Fibroblast of lung (primary cell): ENCODE results near the gene BRINP3. TPM values are rescaled to one million over a fixed set of nuclear protein-coding genes. Genes with fewer than 3 reads are reported as not detected.

ENCODE experiments used
- DNase-seq, 2 donors: peaks; one replicate each; pipeline versions ENCODE4 v3.0.0 to v3.0.0-alpha.2; 2010; ENCODE audit warnings: low read depth in 2 of 2
- H2AFZ ChIP-seq: 2 replicates; pipeline ENCODE4 v1.5.1; 2012; ENCODE audit warnings: low read length, control low read depth, inconsistent platforms
- H3K27ac ChIP-seq: 2 replicates; pipeline ENCODE4 v1.5.1; 2011; ENCODE audit warnings: low read length, control low read depth; ENCODE audit not compliant: insufficient read depth
- H3K27me3 ChIP-seq: 2 replicates; pipeline ENCODE4 v1.5.1; 2011; ENCODE audit warnings: mild to moderate bottlenecking, low read length; ENCODE audit not compliant: control insufficient read depth, insufficient read depth
- H3K36me3 ChIP-seq: 2 replicates; pipeline ENCODE4 v1.5.1; 2011; ENCODE audit warnings: low read length; ENCODE audit not compliant: control insufficient read depth, insufficient read depth
- H3K4me1 ChIP-seq: 2 replicates; pipeline ENCODE4 v1.5.1; 2011; ENCODE audit warnings: low read length; ENCODE audit not compliant: control insufficient read depth, insufficient read depth; ENCODE audit errors: extremely low read depth
- H3K4me2 ChIP-seq: 2 replicates; pipeline ENCODE4 v1.5.1; 2011; ENCODE audit warnings: low read length, control low read depth; ENCODE audit not compliant: insufficient read depth; ENCODE audit errors: extremely low read depth
- H3K4me3 ChIP-seq, 4 experiments: fragments of 200-600 bp in 1 of 4; sonication (generic) in 1 of 4; replicated peaks in 1 of 4; 2 replicates each; pipeline ENCODE4 v1.5.1; 2011 to 2016; ENCODE audit warnings: low read length in 4 of 4, low read depth in 3 of 4, mild to moderate bottlenecking in 3 of 4, control low read depth in 2 of 4, inconsistent platforms in 1 of 4, mixed read lengths in 1 of 4; ENCODE audit not compliant: insufficient read depth in 1 of 4; ENCODE audit errors: control extremely low read depth in 1 of 4
- H3K79me2 ChIP-seq: 2 replicates; pipeline ENCODE4 v1.5.1; 2012; ENCODE audit warnings: mild to moderate bottlenecking, low read length, inconsistent platforms; ENCODE audit not compliant: control insufficient read depth, insufficient read depth
- H3K9ac ChIP-seq: 2 replicates; pipeline ENCODE4 v1.5.1; 2011; ENCODE audit warnings: mild to moderate bottlenecking, low read length, control low read depth; ENCODE audit not compliant: insufficient read depth
- H3K9me3 ChIP-seq: 2 replicates; pipeline ENCODE4 v1.5.1; 2012; ENCODE audit warnings: low read depth, low read length; ENCODE audit not compliant: control insufficient read depth, insufficient read depth
- H4K20me1 ChIP-seq: 2 replicates; pipeline ENCODE4 v1.5.1; 2011; ENCODE audit warnings: low read length; ENCODE audit not compliant: control insufficient read depth, insufficient read depth; ENCODE audit errors: extremely low read depth
- EZH2 ChIP-seq: IDR thresholded peaks from 2 replicates; pipeline ENCODE4 v1.5.1; 2012; ENCODE audit warnings: low read length, control low read depth, mild to moderate bottlenecking; ENCODE audit errors: missing control alignments
- polyA plus RNA-seq, 2 donors: library from polyadenylated mRNA; depleted of rRNA in 1 of 2; stranded (reverse) in 1 of 2; unstranded in 1 of 2; fragments of >200 nt; gene quantifications; 2 replicates each; pipeline ENCODE4 v1.2.1, GENCODE V29; 2011 to 2012; ENCODE audit warnings: missing spikeins in 1 of 2
- total RNA-seq: library from RNA; depleted of rRNA; stranded (reverse); fragments of >200 nt; gene quantifications from 2 replicates; pipeline ENCODE4 v1.2.1, GENCODE V29; 2014
- TF ChIP-seq, protein P1 (sequence below), 2 donors: IDR thresholded peaks in 1 of 2; conservative IDR thresholded peaks in 1 of 2; 1 replicate in 1 of 2; 2 replicates in 1 of 2; pipeline ENCODE4 v1.5.1; 2011 to 2012; ENCODE audit warnings: low read length in 2 of 2, control low read depth in 1 of 2, inconsistent platforms in 1 of 2, low read depth in 1 of 2, mild to moderate bottlenecking in 1 of 2

Gene BRINP3
- total and polyA plus RNA-seq, 2 donors (not counting 1 experiment from before 2014, with no cell fraction given), result 0.26 to 18.8 TPM

DNA sequence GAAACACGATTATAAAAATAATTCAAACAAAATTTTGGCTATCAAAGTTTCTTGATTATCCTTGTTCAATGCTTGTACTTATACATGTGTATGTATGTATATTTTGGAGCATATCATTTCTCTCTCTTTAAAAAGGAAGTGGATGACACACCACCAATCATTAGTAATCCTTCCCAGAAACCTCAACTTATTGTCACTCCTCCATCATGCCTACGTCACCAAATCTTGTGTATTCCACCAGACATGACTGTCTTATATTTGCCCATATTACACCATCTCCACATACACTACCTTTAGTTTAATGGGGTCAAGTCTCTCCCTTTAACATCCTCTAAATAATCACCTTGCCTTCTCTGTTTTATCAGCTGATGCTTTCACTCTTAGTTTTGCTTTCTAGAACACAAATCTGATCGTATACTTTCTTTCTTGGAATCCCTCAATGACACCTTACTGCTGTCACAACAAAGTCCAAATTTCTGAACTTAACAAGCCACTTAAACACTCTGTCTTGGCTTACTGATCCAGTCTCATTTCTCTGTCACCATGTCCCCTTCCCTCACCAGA is 124.0 kb downstream of the BRINP3 start:
- DNase-seq, result peak; percentile 16 to 34
- Histone ChIP-seq H3K4me1 (no peaks in the 10 kb centered on the region), H3K27me3 (no peaks in the 10 kb centered on the region), H4K20me1 (no peaks in the 10 kb centered on the region), H3K36me3 (no peaks in the 10 kb centered on the region), H3K79me2 (no peaks in the 10 kb centered on the region), H3K27ac (no peak overlapping the region), H3K4me2 (peak overlapping the region; percentile 35), H2AFZ (no peak overlapping the region), H3K4me3 (peak overlapping the region in 1 of 4 experiments; percentile 30), H3K9ac (no peak overlapping the region), H3K9me3 (no peaks in the 10 kb centered on the region)
- TF ChIP-seq, protein P1, sequence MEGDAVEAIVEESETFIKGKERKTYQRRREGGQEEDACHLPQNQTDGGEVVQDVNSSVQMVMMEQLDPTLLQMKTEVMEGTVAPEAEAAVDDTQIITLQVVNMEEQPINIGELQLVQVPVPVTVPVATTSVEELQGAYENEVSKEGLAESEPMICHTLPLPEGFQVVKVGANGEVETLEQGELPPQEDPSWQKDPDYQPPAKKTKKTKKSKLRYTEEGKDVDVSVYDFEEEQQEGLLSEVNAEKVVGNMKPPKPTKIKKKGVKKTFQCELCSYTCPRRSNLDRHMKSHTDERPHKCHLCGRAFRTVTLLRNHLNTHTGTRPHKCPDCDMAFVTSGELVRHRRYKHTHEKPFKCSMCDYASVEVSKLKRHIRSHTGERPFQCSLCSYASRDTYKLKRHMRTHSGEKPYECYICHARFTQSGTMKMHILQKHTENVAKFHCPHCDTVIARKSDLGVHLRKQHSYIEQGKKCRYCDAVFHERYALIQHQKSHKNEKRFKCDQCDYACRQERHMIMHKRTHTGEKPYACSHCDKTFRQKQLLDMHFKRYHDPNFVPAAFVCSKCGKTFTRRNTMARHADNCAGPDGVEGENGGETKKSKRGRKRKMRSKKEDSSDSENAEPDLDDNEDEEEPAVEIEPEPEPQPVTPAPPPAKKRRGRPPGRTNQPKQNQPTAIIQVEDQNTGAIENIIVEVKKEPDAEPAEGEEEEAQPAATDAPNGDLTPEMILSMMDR (conservative IDR thresholded peaks at IDR 0.05 in 1 of 2, IDR thresholded peaks at IDR 0.05 in 1 of 2; ENCODE audit: low read depth in 1 of 2, low read length in 2 of 2), result no peak
- no peak for TF ChIP-seq EZH2

DNA sequence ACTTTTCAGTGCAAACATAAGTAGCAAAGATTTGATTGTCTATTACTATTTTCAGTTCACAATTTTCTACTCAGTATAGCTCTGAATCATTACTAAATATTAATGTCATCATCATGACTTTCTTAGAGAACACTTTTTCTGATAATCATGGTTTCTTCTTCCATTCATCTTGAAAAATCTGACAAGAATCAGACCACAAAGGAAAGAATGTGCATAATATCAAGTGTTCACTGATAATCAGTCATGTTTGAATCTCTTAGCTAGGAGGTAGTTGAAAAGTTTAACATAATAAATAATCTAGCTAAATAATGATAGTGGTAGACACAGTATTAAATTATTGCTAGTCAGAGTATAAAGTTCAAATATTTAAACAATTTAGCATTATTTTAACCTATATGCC is 133.2 kb downstream of the BRINP3 start:
- Histone ChIP-seq H3K4me2 (no peak overlapping the region), H3K9ac (no peak overlapping the region), H3K27ac (no peak overlapping the region), H4K20me1 (no peaks in the 10 kb centered on the region), H3K4me1 (no peaks in the 10 kb centered on the region), H3K36me3 (no peaks in the 10 kb centered on the region), H3K27me3 (no peaks in the 10 kb centered on the region), H3K4me3 (no peak overlapping the region), H3K9me3 (no peaks in the 10 kb centered on the region), H2AFZ (no peak overlapping the region), H3K79me2 (no peaks in the 10 kb centered on the region)
- peak in 1 of 2 donors; percentile 43 for DNase-seq
- TF ChIP-seq, protein P1 (conservative IDR thresholded peaks at IDR 0.05 in 1 of 2, IDR thresholded peaks at IDR 0.05 in 1 of 2; ENCODE audit: low read depth in 1 of 2, low read length in 2 of 2), result no peak
- no peak for TF ChIP-seq EZH2

DNA sequence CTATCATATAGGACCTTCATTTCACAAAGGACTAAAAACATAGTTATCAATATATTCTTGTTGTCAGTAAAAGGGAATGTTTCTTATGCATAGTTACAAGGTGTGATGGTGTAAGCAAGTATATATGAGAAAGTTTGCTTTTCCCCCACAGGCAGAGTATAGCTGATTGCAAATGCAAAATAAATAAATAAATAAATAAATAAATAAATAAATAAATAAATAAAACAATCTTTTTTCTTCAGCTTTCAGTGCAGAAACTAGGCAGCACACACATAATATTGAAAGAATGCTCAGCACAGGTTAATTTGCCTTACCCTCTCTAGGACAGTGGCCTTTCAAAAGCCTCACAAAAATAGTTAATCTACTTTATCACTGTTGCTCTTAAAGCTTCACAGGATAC is 138.8 kb downstream of the BRINP3 start:
- Histone ChIP-seq H3K4me1 (no peaks in the 10 kb centered on the region), H3K79me2 (no peaks in the 10 kb centered on the region), H3K4me2 (no peak overlapping the region), H3K27ac (no peak overlapping the region), H2AFZ (no peak overlapping the region), H4K20me1 (no peaks in the 10 kb centered on the region), H3K9ac (no peak overlapping the region), H3K9me3 (no peaks in the 10 kb centered on the region), H3K36me3 (no peaks in the 10 kb centered on the region), H3K4me3 (no peak overlapping the region), H3K27me3 (no peaks in the 10 kb centered on the region)
- TF ChIP-seq, protein P1 (conservative IDR thresholded peaks at IDR 0.05 in 1 of 2, IDR thresholded peaks at IDR 0.05 in 1 of 2; ENCODE audit: low read depth in 1 of 2, low read length in 2 of 2), result no peak
- no peak for TF ChIP-seq EZH2
- DNase-seq, result no peak
